ENCODE measurements around the gene AP1M1. TPM values are rescaled to one million over a fixed set of nuclear protein-coding genes. Genes with fewer than 3 reads are reported as not detected.

Gene AP1M1
- total RNA-seq, 1 donor from 2014 or later = 162 TPM

GRCh38 chr19:16202320-16203255 lies 4.9 kb downstream of the AP1M1 start:
- peaks cover 0 to 18% of the 10 kb centered on the region in 2 donors for H3K4me1 ChIP-seq
- intact Hi-C loops (cut with DNase I) = no loop called here
- peaks cover 54 to 65% of the 10 kb centered on the region in 2 donors for H3K36me3 ChIP-seq
- no peak for DNase-seq (ENCODE audit: low spot score in 2 of 2)
- no peaks in the 10 kb centered on the region for H3K9me3 ChIP-seq
- no peak for TF ChIP-seq CTCF (IDR thresholded peaks at IDR 0.05)
- H3K4me3 ChIP-seq = no peak overlapping the region
- H3K27ac ChIP-seq = no peak overlapping the region
- no peaks in the 10 kb centered on the region for H3K27me3 ChIP-seq

DNA sequence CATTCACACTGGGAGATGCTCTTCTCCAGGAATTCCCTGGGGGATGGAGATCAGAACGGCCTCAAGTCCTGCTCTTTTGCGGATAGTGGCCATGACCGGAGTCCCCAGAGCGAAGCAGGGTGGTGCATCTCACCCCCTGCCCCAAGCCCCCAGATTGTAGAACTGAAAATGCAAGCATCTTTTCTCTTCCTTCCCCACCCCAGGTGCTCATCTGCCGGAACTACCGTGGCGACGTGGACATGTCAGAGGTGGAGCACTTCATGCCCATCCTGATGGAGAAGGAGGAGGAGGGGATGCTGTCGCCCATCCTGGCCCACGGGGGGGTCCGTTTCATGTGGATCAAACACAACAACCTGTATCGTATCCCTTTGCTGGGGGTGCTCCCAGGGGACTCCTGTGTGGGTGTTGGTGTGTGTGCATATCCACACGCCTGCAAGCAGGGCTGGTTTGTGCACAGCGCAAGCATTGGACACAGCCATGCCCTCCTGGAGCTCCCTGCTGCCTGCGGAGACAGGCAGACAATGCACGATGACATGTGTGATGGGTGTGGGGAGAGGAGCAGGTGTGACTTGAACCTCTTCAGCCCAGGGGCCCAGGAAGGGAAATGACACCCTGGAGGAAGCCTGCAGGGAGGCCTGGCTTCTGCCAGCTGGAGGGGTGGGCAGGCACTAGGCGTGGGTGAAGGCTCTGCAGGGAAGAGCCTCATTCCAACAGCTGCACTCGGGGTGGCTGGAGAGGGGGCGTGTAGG lies 5.7 kb downstream of the AP1M1 start:
- H3K36me3 ChIP-seq = peaks cover 63 to 74% of the 10 kb centered on the region in 2 donors
- H3K4me3 ChIP-seq = no peak overlapping the region
- H3K27ac ChIP-seq = no peak overlapping the region
- DNase-seq (ENCODE audit: low spot score in 2 of 2) = no peak
- peaks cover 0 to 18% of the 10 kb centered on the region in 2 donors for H3K4me1 ChIP-seq
- H3K9me3 ChIP-seq = no peaks in the 10 kb centered on the region
- H3K27me3 ChIP-seq = no peaks in the 10 kb centered on the region
- intact Hi-C loops (cut with DNase I) = no loop called here
- no peak for TF ChIP-seq CTCF (IDR thresholded peaks at IDR 0.05)

- intact Hi-C loops (cut with DNase I) = no loop called here
- peaks cover 68 to 79% of the 10 kb centered on the region in 2 donors for H3K36me3 ChIP-seq
- H3K9me3 ChIP-seq = no peaks in the 10 kb centered on the region
- H3K4me3 ChIP-seq = no peak overlapping the region
- no peaks in the 10 kb centered on the region for H3K27me3 ChIP-seq
- DNase-seq (ENCODE audit: low spot score in 2 of 2) = no peak
- H3K27ac ChIP-seq = no peak overlapping the region
- peaks cover 0 to 13% of the 10 kb centered on the region in 2 donors for H3K4me1 ChIP-seq
- no peak for TF ChIP-seq CTCF (IDR thresholded peaks at IDR 0.05)
Measured at GRCh38 chr19:16204005-16204294, 6.2 kb downstream of the AP1M1 start.

GRCh38 chr19:16205205-16206045 lies 7.7 kb downstream of the AP1M1 start:
- peaks cover 77 to 89% of the 10 kb centered on the region in 2 donors for H3K36me3 ChIP-seq
- no peak overlapping the region for H3K4me3 ChIP-seq
- no peaks in the 10 kb centered on the region for H3K9me3 ChIP-seq
- no peaks in the 10 kb centered on the region for H3K27me3 ChIP-seq
- peaks cover 0 to 3% of the 10 kb centered on the region in 2 donors for H3K4me1 ChIP-seq
- H3K27ac ChIP-seq = no peak overlapping the region
- intact Hi-C loops (cut with DNase I) = no loop called here
- no peak for DNase-seq (ENCODE audit: low spot score in 2 of 2)
- TF ChIP-seq CTCF (IDR thresholded peaks at IDR 0.05) = no peak

GRCh38 chr19:16206046-16206605 lies 8.4 kb downstream of the AP1M1 start:
- Histone ChIP-seq H3K4me3 (no peak overlapping the region), H3K27ac (no peak overlapping the region), H3K9me3 (no peaks in the 10 kb centered on the region), H3K27me3 (no peaks in the 10 kb centered on the region), H3K36me3 (peaks cover 80 to 90% of the 10 kb centered on the region in 2 donors), H3K4me1 (no peaks in the 10 kb centered on the region)
- intact Hi-C loops (cut with DNase I) = no loop called here
- no peak for DNase-seq (ENCODE audit: low spot score in 2 of 2)
- no peak for TF ChIP-seq CTCF (IDR thresholded peaks at IDR 0.05)
